H1 (cell line): ENCODE measurements around the gene ARL6IP5. TPM values are rescaled to one million over a fixed set of nuclear protein-coding genes. Genes with fewer than 3 reads are reported as not detected.

Source experiments
- CTCF ChIA-PET: fragments of 300-600 bp; sonication (Branson Sonifier 250); formaldehyde crosslinking; loops from one replicate; lab custom pipeline; 2021; ENCODE audit not compliant: partially characterized antibody; lab: Charles Lee
- POLR2A ChIA-PET: fragments of 300-600 bp; sonication (Branson Sonifier 250); formaldehyde crosslinking; loops from one replicate; lab custom pipeline; 2021; ENCODE audit warnings: inconsistent platforms; ENCODE audit not compliant: partially characterized antibody; lab: Charles Lee
- DNase-seq, 2 experiments: peaks; one replicate each; pipeline versions ENCODE4 v3.0.0 to v3.0.0-alpha.2; 2010 to 2022; ENCODE audit warnings: low spot score in 2 of 2, low read depth in 1 of 2, mixed read lengths in 1 of 2
- FAIRE-seq: peaks from 2 replicates; lab custom pipeline; 2011; peaks lifted over from hg19 to GRCh38; lab: Jason Lieb, UNC
- H2AFZ ChIP-seq: 2 replicates; pipeline ENCODE4 v1.8.1; 2012; ENCODE audit warnings: low read length, inconsistent platforms
- H2AK5ac ChIP-seq: 2 replicates; pipeline ENCODE4 v1.6.1; 2013; ENCODE audit warnings: low read depth, low read length
- H2BK120ac ChIP-seq: replicated peaks from 2 replicates; pipeline ENCODE3; 2013; ENCODE audit warnings: low read depth, low read length, inconsistent platforms
- H2BK12ac ChIP-seq: 2 replicates; pipeline ENCODE4 v1.6.1; 2013; ENCODE audit warnings: low read depth, low read length
- H2BK15ac ChIP-seq: 2 replicates; pipeline ENCODE4 v1.6.1; 2013; ENCODE audit warnings: low read length
- H2BK20ac ChIP-seq: 2 replicates; pipeline ENCODE4 v1.6.1; 2013; ENCODE audit warnings: low read length
- H2BK5ac ChIP-seq: 2 replicates; pipeline ENCODE4 v1.6.1; 2013; ENCODE audit warnings: low read depth, low read length
- H3K14ac ChIP-seq: 2 replicates; pipeline ENCODE4 v1.6.1; 2013; ENCODE audit warnings: inconsistent platforms; ENCODE audit not compliant: insufficient read length
- H3K18ac ChIP-seq: 2 replicates; pipeline ENCODE4 v1.6.1; 2013; ENCODE audit warnings: low read length; ENCODE audit errors: extremely low read depth
- H3K23ac ChIP-seq: 2 replicates; pipeline ENCODE4 v1.6.1; 2013; ENCODE audit warnings: inconsistent platforms; ENCODE audit not compliant: insufficient read length
- H3K23me2 ChIP-seq: 2 replicates; pipeline ENCODE4 v1.6.1; 2013; ENCODE audit warnings: low read depth, low read length
- H3K27ac ChIP-seq: 2 replicates; pipeline ENCODE4 v1.6.1; 2011; ENCODE audit warnings: low read depth, low read length, inconsistent platforms
- H3K27me3 ChIP-seq, 4 experiments: replicated peaks in 1 of 4; 1 replicate in 1 of 4; 2 replicates in 3 of 4; pipeline versions ENCODE4 v1.6.1 to v1.8.1; 2011 to 2013; ENCODE audit warnings: low read length in 3 of 4, mild to moderate bottlenecking in 3 of 4, inconsistent platforms in 2 of 4, mixed read lengths in 2 of 4, moderate library complexity in 1 of 4; ENCODE audit not compliant: control insufficient read depth in 3 of 4, insufficient read depth in 3 of 4; ENCODE audit errors: extremely low read depth in 1 of 4
- H3K36me3 ChIP-seq, 4 experiments: 2 replicates each; pipeline versions ENCODE4 v1.6.1 to v1.8.1; 2011 to 2013; ENCODE audit warnings: mild to moderate bottlenecking in 4 of 4, low read length in 3 of 4, moderate library complexity in 2 of 4, control low read depth in 1 of 4, inconsistent platforms in 1 of 4; ENCODE audit not compliant: insufficient read depth in 4 of 4, control insufficient read depth in 2 of 4
- H3K4ac ChIP-seq: replicated peaks from 2 replicates; pipeline ENCODE3; 2013; ENCODE audit warnings: low read length, low read depth, mixed read lengths, inconsistent platforms; ENCODE audit not compliant: insufficient read length
- H3K4me1 ChIP-seq, 4 experiments: replicated peaks in 1 of 4; 1 replicate in 1 of 4; 2 replicates in 3 of 4; pipeline versions ENCODE4 v1.6.1 to v1.8.1; 2011 to 2013; ENCODE audit warnings: low read length in 3 of 4, inconsistent platforms in 2 of 4, mixed read lengths in 1 of 4; ENCODE audit not compliant: insufficient read depth in 4 of 4, control insufficient read depth in 3 of 4
- H3K4me2 ChIP-seq, 2 experiments: 2 replicates each; pipeline versions ENCODE4 v1.6.1 to v1.8.1; 2011 to 2013; ENCODE audit warnings: low read depth in 2 of 2, low read length in 2 of 2, control low read depth in 1 of 2, inconsistent platforms in 1 of 2, mild to moderate bottlenecking in 1 of 2; ENCODE audit not compliant: insufficient read depth in 1 of 2
- H3K4me3 ChIP-seq, 4 experiments: fragments of 200-600, 300-600 bp in 1 of 4; sonication (generic), shearing (Covaris generic), sonication (Bioruptor Twin) in 1 of 4; 2 replicates each; pipeline versions ENCODE4 v1.5.1 to v1.8.1; 2011 to 2016; ENCODE audit warnings: low read length in 4 of 4, low read depth in 3 of 4, control low read depth in 2 of 4, inconsistent platforms in 2 of 4, mild to moderate bottlenecking in 2 of 4, mixed read lengths in 1 of 4, moderate library complexity in 1 of 4; ENCODE audit not compliant: insufficient read depth in 2 of 4; ENCODE audit errors: extremely low read depth in 1 of 4
- H3K56ac ChIP-seq: replicated peaks from 2 replicates; pipeline ENCODE3; 2013; ENCODE audit warnings: low read depth, mild to moderate bottlenecking, mixed read lengths, low read length, inconsistent platforms; ENCODE audit not compliant: insufficient read length
- H3K79me1 ChIP-seq: 2 replicates; pipeline ENCODE4 v1.6.1; 2013; ENCODE audit warnings: low read depth, low read length, control low read depth
- H3K79me2 ChIP-seq, 2 experiments: 2 replicates each; pipeline versions ENCODE4 v1.6.1 to v1.8.1; 2012 to 2013; ENCODE audit warnings: low read length in 2 of 2, mild to moderate bottlenecking in 2 of 2, inconsistent platforms in 1 of 2; ENCODE audit not compliant: insufficient read depth in 2 of 2, control insufficient read depth in 1 of 2
- H3K9ac ChIP-seq, 4 experiments: replicated peaks in 1 of 4; 1 replicate in 1 of 4; 2 replicates in 3 of 4; pipeline versions ENCODE4 v1.6.1 to v1.8.1; 2011 to 2013; ENCODE audit warnings: low read depth in 3 of 4, low read length in 3 of 4, control low read depth in 2 of 4, mild to moderate bottlenecking in 2 of 4, moderate library complexity in 2 of 4, inconsistent platforms in 1 of 4; ENCODE audit errors: extremely low read depth in 1 of 4
- H3K9me3 ChIP-seq, 2 experiments: 2 replicates each; pipeline versions ENCODE4 v1.6.1 to v1.8.1; 2012 to 2013; ENCODE audit warnings: mild to moderate bottlenecking in 2 of 2, moderate library complexity in 2 of 2, control low read depth in 1 of 2, inconsistent platforms in 1 of 2, low read depth in 1 of 2, low read length in 1 of 2, mixed read lengths in 1 of 2; ENCODE audit not compliant: insufficient read depth in 2 of 2
- H4K20me1 ChIP-seq, 2 experiments: replicated peaks in 1 of 2; 2 replicates each; pipeline versions ENCODE3 to v1.8.1; 2011 to 2013; ENCODE audit warnings: inconsistent platforms in 2 of 2, low read length in 2 of 2, mild to moderate bottlenecking in 1 of 2; ENCODE audit not compliant: insufficient read depth in 2 of 2, control insufficient read depth in 1 of 2
- H4K5ac ChIP-seq: 2 replicates; pipeline ENCODE4 v1.6.1; 2013; ENCODE audit warnings: low read length, low read depth, mixed read lengths, inconsistent platforms; ENCODE audit not compliant: insufficient read length
- H4K8ac ChIP-seq: 2 replicates; pipeline ENCODE4 v1.8.0; 2013; ENCODE audit warnings: mild to moderate bottlenecking, moderate library complexity, low read length, inconsistent platforms; ENCODE audit not compliant: insufficient read depth; ENCODE audit errors: extremely low read depth
- H4K91ac ChIP-seq: replicated peaks from 2 replicates; pipeline ENCODE3; 2013; ENCODE audit warnings: low read length, mixed read lengths, inconsistent platforms; ENCODE audit not compliant: insufficient read length
- BCL11A ChIP-seq, 2 experiments: IDR thresholded peaks; one replicate each; pipeline ENCODE4 v1.6.1; 2011; ENCODE audit warnings: low read depth in 2 of 2, low read length in 2 of 2, mild to moderate bottlenecking in 2 of 2
- CHD2 ChIP-seq: IDR thresholded peaks from 2 replicates; pipeline ENCODE4 v1.6.1; 2012; ENCODE audit warnings: low read length, improper control_type of control experiment
- CTBP2 ChIP-seq: IDR thresholded peaks from 2 replicates; pipeline ENCODE4 v1.7.0; 2011; ENCODE audit warnings: borderline replicate concordance, mild to moderate bottlenecking, moderate library complexity, mixed read lengths, low read length; ENCODE audit not compliant: insufficient read depth, insufficient read length
- KDM5A ChIP-seq: fragments of 200-600 bp; IDR thresholded peaks from 2 replicates; pipeline ENCODE4 v1.7.1; 2012; ENCODE audit warnings: mild to moderate bottlenecking, low read length, inconsistent platforms, mixed read lengths
- RAD21 ChIP-seq, 2 experiments: IDR thresholded peaks in 1 of 2; conservative IDR thresholded peaks in 1 of 2; 2 replicates each; pipeline ENCODE4 v1.6.1; 2011; ENCODE audit warnings: low read depth in 2 of 2, low read length in 2 of 2, improper control_type of control experiment in 1 of 2, inconsistent platforms in 1 of 2, mild to moderate bottlenecking in 1 of 2, moderate library complexity in 1 of 2
- SRF ChIP-seq: IDR thresholded peaks from 2 replicates; pipeline ENCODE4 v1.6.1; 2011; ENCODE audit warnings: mild to moderate bottlenecking, low read depth, low read length, moderate library complexity
- WGBS, 2 experiments: shearing (Covaris generic) in 1 of 2; methylation state at CpG; one replicate each; pipeline versions ENCODE4 v1.1.6 to v1.1.7; 2013 to 2015; ENCODE audit warnings: low lambda C conversion rate in 2 of 2, mixed read lengths in 2 of 2, inconsistent platforms in 1 of 2, low coverage in 1 of 2, missing lambda C conversion rate in 1 of 2; ENCODE audit not compliant: insufficient replicate concordance in 2 of 2, insufficient coverage in 1 of 2, insufficient read length in 1 of 2; ENCODE audit errors: extremely low coverage in 1 of 2, missing lambda C conversion rate in 1 of 2; 5-methylcytosine and 5-hydroxymethylcytosine counted together
- polyA plus RNA-seq, 7 experiments: library from polyadenylated mRNA; depleted of rRNA in 3 of 7; stranded (reverse) in 5 of 7; unstranded in 2 of 7; fragments of >200 nt in 5 of 7; fragments of 200-250 nt in 2 of 7; gene quantifications; 1 replicate in 5 of 7; 2 replicates in 1 of 7; 4 replicates in 1 of 7; pipeline versions ENCODE4 v1.2.1 to v1.2.3, GENCODE V29; 2011 to 2013; ENCODE audit warnings: missing spikeins in 2 of 7, mixed read lengths in 2 of 7
- total RNA-seq: library from RNA; stranded (reverse); fragmentation: NEBNext Ultra II Directional; extraction: Animal tissue kit (Norgen Biotek cat#: 25700); gene quantifications from 2 replicates; pipeline ENCODE4 v1.2.1, GENCODE V29; 2021

ARL6IP5 gene
- total and polyA plus RNA-seq, 2 of the 8 experiments (the other 6 are each of a cell fraction or from before 2014, with no cell fraction given): 24.9 to 30.1 TPM

- H3K36me3 ChIP-seq: no peaks in the 10 kb centered on the region
- FAIRE-seq (no peak), DNase-seq (no peak)
- no peak overlapping the region for H3K4me2 ChIP-seq
- no peak overlapping the region for H2BK15ac ChIP-seq
- H2BK12ac ChIP-seq: no peak overlapping the region
- no peaks in the 10 kb centered on the region for H3K79me1 ChIP-seq
- no peak overlapping the region for H2BK5ac ChIP-seq
- no peak overlapping the region for H3K23ac ChIP-seq
- no peaks in the 10 kb centered on the region for H3K27me3 ChIP-seq
- H2AK5ac ChIP-seq: no peak overlapping the region
- H3K27ac ChIP-seq: no peak overlapping the region
- no peak overlapping the region for H4K8ac ChIP-seq
- no peak overlapping the region for H3K56ac ChIP-seq
- H3K79me2 ChIP-seq: no peaks in the 10 kb centered on the region
- WGBS, 2 experiments: 81% methylated on average over 2 of the region's 2 CpGs; no CpG with 5 or more reads in 1 of the 2 experiments
- no peak overlapping the region for H3K4me3 ChIP-seq
- no peak overlapping the region for H2BK120ac ChIP-seq
- H2AFZ ChIP-seq: no peak overlapping the region
- ChIA-PET CTCF (interaction anchor here (1.4 kb wide), 1 partner anchor 10 kb away, joined by 4 read pairs; no protein-coding TSS in a partner anchor), POLR2A (no interaction called here)
- H3K4me1 ChIP-seq: peaks cover 4 to 14% (median 7%) of the 10 kb centered on the region in 4 experiments; a peak in 6 of 7 replicates
- peaks cover 4% of the 10 kb centered on the region for H3K23me2 ChIP-seq
- H4K5ac ChIP-seq: no peak overlapping the region
- no peaks in the 10 kb centered on the region for H3K9me3 ChIP-seq
- H4K20me1 ChIP-seq: peaks cover 0 to 1% of the 10 kb centered on the region in 2 experiments
- H3K9ac ChIP-seq: no peak overlapping the region
- TF ChIP-seq CHD2: no peak
- TF ChIP-seq SRF: no peak
- no peak for TF ChIP-seq BCL11A (IDR thresholded peaks at IDR 0.05; ENCODE audit: low read depth in 2 of 2, low read length in 2 of 2)
- TF ChIP-seq CTBP2: no peak
- no peak for TF ChIP-seq RAD21 (IDR thresholded peaks at IDR 0.05 in 1 of 2, conservative IDR thresholded peaks at IDR 0.05 in 1 of 2; ENCODE audit: low read depth in 2 of 2, low read length in 2 of 2)
- TF ChIP-seq KDM5A: no peak
- H4K91ac ChIP-seq: no peak overlapping the region
- H2BK20ac ChIP-seq: no peak overlapping the region
- no peak overlapping the region for H3K14ac ChIP-seq
- no peak overlapping the region for H3K4ac ChIP-seq
- H3K18ac ChIP-seq: no peak overlapping the region
Observed at GRCh38 chr3:69088063-69088462, 3.3 kb downstream of the ARL6IP5 start.
